NCI-H460 (cell line): ENCODE data around the gene STARD10. TPM values are rescaled to one million over a fixed set of nuclear protein-coding genes. Genes with fewer than 3 reads are reported as not detected.
A peak's percentile ranks its signal among the peaks of the same experiment; 100 is the strongest.
"Not testable (repeated sequence)": the region's sequence is repeated elsewhere in the genome, so short reads cannot be mapped to it uniquely, and the experiment has no call there.

Experiments used
- DNase-seq: peaks from one replicate; pipeline ENCODE4 v3.0.0-alpha.2; 2016; ENCODE audit warnings: low read depth; ENCODE audit errors: extremely low read depth
- polyA plus RNA-seq: library from polyadenylated mRNA; depleted of rRNA; stranded (reverse); fragments of >200 nt; gene quantifications from 2 replicates; pipeline ENCODE4 v1.2.3, GENCODE V29; 2014; cell fraction: nucleus; rRNA removed
- total RNA-seq: library from RNA; depleted of rRNA; stranded (reverse); fragments of >200 nt; shearing (Covaris generic); gene quantifications from 2 replicates; pipeline ENCODE4 v1.2.3, GENCODE V29; 2014; rRNA removed

Gene STARD10, protein sequence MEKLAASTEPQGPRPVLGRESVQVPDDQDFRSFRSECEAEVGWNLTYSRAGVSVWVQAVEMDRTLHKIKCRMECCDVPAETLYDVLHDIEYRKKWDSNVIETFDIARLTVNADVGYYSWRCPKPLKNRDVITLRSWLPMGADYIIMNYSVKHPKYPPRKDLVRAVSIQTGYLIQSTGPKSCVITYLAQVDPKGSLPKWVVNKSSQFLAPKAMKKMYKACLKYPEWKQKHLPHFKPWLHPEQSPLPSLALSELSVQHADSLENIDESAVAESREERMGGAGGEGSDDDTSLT
- 4.3 and 7.4 TPM in 2 replicates for total RNA-seq
- 2.4 and 9.2 TPM in 2 replicates for polyA plus RNA-seq

DNA sequence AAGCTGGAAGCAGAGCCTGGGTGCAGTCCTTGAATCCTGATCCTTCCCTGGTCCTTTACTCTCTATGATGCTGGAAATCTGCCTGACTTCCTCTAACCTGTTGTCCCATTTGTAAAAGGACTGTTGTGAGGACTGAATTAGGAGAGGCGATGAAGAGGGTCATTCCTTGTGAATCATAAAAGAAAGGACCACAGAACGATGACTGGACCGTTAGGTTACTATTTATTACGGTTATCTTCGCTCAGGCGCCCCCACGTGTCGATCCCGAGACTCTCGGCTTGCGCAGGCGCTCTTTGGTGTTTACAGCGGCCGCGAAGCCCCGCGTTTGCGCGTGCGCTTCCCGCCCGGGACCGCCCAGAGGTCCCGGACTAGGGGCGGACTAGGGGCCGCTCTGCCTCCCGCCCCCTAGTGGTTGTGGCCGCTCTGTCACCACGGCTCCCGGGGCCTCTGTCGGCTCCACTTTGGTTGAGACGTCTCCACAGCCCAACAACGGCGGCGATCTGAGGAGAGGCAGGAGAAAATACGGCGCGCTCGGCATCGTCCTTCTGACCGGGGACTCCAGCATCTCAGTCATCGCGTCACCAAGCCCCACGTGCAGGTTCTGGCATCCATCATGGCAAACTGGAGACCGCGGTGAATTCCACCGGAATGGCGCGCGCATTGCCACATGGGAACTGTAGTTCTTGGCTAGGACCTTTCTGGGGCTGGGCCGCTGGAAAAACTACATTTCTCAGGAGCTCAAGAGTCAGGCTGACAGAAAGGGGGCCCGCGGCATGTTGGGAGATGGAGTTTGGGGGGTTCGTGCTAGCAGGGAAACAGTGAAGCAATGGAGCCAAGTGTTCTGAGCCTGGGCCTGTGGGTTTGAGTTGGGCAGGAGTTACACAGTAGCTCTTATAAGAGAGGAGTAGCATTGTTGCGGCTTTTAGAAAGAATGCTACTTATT lies at the start of gene STARD10:
Gene STARD10, minus strand, starts transcription at position 623 of the 943 bp plus-strand sequence. CDS start 12,866 bp downstream, outside the sequence.
- peak; percentile 89 for DNase-seq

DNA sequence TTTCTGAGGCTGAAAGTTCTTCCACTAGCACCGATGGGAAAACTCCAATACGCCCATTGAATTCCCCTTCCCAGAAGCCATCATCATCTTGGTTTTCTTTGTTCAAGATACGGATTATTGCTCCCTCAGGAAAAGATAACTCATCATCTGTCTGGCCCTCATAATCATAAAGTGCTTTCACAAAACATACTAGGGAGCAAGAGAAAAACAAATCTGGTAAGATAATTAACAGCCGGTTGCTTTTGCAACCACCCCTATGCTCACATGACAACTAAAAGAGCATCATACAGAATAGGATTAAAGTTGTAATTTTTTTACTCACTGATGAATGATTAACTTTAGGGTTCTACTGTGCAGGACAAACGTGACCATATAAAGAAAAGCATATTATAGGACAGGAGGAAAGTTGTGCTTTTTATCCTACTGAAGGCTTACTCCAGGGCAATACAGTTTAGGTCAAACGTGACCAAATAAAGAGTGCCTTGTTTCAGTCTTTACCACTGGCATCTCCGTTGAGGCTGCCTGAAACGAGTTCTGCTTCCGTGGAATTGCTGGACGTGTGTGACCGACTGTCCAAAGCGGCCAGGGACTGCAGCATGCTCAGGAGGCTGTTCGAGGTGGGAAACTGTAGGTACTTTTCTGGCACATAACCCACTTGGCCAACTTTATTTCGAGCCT lies 48.9 kb upstream of the STARD10 start:
- no peak for DNase-seq

DNA sequence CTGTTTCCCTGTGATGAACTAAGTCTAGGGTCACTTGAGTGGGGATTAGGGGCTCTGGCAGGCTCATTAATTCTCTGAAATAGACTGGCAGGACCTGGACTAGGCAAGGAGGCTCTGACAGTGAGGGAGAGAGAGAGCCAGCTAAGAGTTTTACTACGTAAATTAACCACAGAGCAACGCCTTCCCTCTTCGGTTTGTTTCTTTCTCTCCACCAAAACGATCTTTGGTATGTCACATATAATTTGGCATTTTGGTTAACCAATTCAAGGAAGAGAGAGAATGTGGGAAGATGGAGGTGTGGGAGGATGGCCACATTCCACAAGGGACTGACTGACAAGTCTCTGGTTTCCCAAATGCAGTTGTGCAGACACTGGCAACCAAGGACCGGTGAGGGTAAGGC lies 48.3 kb upstream of the STARD10 start:
- no peak for DNase-seq

DNA sequence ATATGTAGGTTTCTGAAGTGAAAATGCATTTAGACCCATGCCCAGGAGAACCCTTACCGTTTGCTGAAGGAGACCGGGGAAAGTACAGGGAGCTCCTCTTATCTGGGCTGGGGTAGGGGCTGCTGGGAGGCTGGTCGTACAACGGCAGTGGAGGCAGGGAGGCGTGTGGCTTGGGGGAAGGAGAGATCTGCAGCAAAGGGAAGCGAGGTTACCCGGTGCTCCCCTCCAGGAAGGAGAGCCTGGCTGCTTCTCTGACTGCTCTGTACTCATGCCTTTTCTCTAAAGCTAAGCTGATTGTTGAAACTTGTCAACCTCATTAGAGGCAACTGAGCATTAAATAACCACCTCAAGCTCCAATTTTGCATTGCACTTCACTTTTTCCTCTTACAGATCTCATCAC lies 47.5 kb upstream of the STARD10 start:
- no peak for DNase-seq

DNA sequence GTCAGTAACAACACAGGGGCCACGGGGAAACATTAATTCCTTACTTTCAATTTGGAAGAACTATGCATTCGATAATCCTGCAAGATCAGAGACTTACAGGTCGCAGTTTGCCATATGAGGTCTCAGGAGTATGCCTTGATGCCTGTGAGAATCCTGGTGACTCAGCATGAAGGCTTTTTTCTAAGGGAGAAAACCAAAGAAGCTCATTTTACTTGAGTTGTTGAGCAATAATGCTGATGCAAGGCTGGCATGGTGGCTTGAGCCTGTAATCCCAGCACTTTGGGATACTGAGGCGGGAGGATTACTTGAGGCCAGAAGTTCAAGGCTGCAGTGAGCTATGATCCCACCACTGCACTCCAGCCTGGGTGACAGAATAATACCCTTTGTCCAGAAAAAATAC lies 46.9 kb upstream of the STARD10 start:
- no peak for DNase-seq

DNA sequence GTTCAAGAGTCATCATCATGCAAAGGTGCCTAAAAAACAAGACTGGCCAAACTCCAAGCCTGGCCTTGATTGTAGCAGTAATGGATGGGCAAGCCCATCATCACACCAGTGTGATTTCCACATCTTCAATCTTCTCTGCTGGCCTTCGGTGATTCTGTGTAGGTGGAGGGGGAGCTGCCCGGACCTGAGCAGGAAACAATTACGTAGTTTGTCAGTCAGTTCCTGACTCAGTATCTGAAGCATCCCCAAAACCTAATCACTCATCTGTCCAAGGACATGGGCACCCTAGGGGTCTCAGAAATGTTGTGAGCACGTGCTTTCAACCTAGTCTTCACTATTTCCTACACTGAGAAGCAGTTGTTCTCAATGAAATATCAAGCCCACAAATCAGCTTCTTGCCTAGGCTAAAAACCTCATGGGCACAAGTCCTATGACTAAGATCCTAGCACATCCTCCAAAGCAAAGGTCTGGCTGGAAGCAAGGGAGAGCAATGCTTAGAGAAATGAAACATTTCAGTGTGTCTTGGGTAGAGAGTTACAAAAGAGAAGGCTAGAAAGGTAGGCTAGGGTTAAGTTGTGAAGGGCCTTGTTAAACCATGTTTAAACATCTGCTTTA lies 45.0 kb upstream of the STARD10 start:
- no peak for DNase-seq

DNA sequence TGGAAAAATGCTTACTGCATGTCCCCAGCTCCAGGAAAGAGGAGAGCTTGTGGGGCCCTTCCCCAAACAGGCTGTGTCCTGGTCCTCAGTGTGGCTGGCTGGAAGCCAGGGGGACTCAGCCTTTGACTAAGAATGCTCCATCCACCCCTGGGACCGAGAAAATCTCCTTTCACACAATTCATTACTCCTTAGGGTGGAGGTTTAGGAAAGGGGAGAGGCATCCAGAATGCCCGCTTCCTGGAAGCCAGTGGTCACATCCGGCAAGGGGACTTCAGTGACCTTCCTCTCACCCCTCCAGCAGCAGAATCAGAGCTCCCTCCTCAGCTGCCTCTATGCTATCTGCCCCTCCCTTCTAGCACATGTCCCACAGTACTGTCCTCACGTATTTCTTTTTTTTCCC lies 42.3 kb upstream of the STARD10 start:
- DNase-seq = no peak

DNA sequence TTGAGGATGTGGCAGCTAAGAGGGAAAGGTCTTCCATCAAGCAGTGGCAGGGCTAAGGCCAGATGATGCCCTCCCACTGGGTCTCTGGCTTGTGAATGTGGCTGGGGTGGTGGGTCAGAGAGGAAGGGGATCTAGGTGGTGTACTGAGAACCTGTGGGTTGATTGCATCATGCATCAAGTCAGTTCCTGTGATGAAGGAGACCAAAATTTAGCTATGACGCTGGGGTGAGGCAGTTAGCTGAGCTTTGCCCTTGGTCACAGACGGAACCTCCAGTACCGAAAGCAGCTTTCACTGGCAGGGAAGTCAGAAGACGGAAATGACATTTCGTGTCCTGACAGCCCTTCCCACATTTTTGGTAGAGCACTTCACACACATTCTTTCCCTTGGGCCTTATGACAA lies 41.1 kb upstream of the STARD10 start:
- no peak for DNase-seq

DNA sequence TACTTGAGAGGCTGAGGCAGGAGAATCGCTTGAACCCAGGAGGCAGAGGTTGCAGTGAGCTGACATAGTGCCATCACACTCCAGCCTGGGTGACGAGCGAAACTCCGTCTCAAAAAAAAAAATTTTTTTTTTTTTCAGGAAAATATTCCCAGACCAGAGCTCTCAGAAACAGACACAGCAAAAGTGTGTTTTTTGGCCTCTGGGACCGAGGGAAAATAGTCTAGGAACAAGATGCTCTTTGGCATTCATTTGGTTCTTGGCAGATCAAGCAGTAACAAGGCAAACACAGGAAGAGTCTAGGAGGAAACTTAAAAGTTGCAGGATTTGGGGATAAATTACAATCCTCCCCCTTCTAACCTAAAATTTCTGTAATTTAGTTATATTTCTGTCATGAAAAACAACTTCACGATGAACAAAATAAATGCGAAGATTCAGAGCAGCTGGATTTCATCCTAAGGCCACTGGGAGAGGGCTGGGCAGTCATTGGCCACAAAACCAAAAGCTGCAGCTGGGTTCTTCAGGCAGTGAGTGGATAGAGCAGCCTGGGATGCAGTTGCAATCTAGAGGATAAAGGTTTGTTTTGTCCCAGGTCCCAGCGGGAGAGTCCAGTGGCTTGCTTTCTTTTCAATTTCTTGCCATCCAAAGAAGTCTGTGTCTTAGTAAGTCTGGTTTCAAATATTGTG lies 40.1 kb upstream of the STARD10 start:
- no peak for DNase-seq

DNA sequence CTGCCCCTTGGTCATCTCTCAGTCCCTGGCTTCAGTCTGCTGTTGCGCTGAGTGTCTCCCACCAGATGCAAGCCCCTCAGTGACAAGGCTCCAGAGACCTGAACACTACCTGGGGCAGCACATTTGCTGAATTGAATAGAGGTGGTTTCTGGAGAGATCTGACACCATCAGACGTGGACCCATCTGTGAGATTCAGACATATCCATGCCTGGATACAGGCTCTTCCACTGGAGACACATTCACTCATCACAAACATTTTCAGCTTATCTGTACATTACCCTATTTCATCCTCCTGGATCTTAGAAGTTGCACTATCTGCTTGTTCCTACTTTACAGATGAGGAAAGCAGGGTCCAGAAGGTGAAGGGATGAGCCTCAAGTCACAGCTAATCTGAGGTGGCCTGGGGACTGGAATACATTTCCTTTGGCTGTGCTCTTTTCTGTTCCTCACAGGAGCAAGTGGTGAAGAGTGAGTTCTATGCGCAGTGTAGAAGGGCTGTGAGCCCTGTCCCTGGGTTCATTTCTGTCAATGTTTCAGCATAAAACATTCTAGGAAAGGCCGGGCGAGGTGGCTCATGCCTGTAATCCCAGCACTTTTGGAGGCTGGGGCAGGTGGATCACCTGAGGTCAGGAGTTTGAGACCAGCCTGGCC lies 39.4 kb upstream of the STARD10 start:
- no peak for DNase-seq

DNA sequence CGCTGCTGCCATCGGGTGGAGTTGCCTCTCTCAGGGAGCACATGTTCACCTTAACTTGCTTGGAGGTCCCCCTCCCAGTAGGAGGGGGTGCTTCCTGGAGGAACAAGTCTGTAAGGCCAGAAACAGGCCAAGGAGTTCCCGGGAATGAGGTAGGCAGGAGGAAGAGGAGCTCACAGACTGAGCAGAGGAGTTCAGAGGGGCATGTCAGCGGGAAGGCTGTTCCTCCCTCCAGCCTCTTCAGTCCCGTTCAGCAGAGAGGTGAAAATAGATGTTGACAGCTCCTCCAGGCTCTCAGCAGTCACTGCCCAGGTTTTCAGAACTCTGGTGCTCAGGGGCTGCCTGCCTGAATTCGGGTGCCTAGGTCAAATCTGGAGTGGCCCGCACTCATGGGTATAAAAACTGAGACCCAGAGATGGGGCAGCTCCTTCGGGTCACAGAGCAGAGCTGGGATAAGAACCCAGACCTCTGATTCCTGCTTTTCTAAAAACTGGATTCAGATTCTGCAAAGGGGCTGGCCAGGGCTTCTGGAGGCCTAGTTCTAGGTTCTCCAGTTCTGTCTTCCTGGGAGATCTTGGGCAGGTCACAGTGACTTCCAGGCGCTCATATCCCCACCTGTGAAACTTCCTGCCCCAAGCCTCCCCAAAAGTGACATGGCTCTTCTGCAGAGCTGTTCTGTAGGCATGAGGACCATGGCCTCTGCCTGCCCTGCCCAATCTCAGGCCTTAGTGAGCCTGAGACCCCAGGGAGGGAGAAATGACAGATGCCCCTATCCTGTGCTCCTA lies 38.6 kb upstream of the STARD10 start:
- no peak for DNase-seq

DNA sequence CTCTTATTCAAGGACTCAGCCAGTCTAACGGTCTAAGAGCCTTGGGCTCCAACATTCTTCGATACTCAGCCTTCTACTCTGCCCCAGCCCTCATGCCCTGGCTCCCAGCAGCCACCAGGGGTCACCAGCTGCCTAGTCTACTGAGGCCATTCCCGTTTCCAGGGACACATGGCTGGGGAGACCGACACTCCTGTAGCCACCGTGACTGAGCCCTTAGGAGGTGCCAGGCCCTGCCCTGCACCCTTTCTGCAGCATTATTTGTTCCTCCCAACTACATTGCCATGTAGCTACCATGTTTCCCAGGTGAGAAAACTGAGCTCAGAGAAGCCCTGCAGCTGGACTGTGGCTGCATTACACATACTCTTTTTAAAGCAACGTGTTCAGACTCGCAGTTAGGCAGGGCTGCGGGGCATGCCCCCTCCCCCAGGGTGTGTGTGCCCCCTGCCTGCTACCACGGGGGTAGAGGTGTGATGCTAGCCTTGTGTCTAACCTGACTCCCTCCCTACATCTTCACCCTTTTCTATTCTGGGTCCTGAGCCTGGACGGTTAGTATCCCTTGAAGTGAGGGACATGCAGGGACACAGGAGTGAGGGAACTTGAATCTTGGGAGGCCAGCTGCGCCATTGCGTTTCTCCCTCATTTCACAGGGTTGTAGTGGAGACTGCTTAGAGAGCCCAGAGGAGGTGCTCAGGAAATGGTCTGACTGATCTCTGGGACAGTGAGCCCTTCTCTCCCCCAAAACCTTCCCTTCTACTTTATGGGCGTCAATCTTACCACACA lies 37.9 kb upstream of the STARD10 start:
- peak; percentile 73 for DNase-seq

DNA sequence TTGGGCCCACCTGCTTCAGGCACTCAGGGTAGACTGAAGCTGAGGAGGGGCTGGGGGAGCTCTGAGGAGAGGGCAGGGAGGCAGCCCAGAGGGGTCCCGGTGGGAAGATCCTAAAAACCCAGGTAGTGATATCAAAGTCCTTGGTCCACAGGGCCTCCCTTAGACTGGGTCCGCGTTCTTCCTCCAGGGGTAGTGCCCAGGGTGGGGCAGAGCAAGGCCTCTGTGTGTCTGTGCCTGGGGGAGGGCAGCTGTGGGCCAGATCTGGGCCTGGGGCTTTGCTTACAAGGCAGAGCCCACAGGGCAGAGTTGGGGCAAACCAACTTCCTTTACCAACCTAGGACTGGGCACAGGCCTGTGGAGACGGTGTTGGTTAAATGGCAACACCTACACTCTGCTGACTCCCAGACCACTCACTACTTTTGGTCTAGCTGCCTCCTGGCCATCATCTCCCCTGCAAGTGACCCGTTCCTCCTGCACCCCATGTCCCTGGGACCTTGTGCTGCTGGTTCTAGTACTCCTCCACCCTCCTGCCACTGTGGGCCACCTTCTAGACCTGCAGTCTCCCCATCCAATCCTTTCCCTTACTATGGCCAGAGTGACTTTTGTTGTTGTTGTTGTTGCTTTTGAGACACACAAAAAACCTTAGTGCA lies 36.2 kb upstream of the STARD10 start:
- DNase-seq = no peak

DNA sequence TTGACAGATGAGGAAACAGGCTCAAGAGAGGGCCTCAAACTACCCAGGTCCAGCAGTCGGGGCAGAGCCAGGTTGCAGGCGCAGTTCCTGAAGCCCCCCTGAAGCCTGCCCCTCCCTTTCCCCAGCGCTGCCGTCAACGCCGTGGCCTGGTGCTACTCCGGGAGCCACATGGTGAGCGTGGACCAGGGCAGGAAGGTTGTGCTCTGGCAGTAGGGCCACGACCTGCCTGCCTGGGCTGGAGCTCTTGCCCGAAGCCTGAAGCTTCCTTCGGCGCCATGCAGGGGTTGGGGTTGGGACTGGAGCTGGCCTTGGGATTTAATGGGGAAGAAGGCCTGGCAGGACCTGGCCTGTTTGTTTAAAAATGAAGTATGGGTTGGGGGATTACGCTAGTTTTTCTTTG lies 35.3 kb upstream of the STARD10 start:
- DNase-seq = no peak

DNA sequence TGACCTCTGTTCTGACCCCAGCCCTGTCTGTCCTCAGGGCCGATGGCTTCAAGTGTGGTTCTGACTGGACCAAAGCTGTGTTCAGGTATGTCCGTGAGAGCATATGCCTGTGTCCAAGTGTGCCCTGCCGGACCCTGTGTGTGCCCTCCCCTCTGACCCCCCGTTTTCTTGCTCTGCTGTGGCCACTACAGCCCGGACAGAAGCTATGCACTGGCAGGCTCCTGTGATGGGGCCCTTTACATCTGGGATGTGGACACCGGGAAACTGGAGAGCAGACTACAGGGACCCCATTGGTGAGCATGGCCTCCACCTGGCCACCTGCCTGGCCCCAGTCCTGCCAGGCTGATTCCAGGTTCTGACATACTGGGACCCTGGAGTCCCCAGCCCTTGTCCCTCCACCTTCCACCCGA lies 34.9 kb upstream of the STARD10 start:
- no peak for DNase-seq

DNA sequence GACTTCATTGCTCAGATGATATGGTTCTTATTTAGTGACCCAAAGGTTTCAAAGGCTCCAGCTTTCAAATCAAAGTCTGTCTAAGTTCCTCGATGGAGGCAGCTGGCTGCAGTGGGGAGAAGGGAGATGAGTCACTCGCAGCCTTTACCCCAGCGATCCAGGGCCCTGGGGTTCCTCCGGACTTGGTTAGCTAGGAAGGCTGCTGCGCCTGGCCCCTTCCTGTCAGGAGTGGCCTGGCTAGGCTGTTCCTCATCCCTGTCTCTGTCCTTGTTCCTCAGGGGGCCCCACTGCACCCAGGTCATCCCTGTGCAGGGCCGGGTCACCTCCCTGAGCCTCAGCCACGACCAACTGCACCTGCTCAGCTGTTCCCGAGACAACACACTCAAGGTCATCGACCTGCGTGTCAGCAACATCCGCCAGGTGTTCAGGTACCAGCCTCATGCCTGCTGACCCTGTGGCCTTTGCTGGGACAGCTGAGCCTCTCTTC lies 34.3 kb upstream of the STARD10 start:
- no peak for DNase-seq

DNA sequence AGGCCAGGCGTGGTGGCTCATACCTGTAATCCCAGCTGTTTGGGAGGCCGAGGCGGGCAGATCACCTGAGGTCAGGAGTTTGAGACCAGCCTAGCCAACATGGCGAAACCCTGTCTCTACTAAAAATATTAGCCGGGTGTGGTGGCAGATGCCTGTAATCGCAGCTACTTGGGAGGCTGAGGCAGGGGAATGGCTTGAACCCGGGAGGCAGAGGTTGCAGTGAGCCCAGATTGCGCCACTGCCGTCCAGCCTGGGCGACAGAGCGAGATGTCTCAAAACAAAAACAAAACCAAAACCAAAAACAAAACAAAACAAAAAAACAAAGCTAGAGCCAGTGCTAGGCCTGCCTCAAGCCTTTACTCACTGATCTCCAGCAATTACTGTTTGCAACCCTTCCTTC lies 33.8 kb upstream of the STARD10 start:
- not testable (repeated sequence) for DNase-seq
